SIG-M5 treated with dmso at 0.1 percent for 504 hours (cell line): ENCODE results near the gene TM9SF1.
A peak's percentile ranks its signal among the peaks of the same experiment; 100 is the strongest.

ENCODE experiments used
- DNase-seq: peaks from one replicate; lab custom pipeline; 2025; ENCODE audit not compliant: unreplicated experiment; lab: John Stamatoyannopoulos, UW

TM9SF1 gene

GRCh38 chr14:24198814-24199524, 3.7 kb upstream of the TM9SF1 start:
- no peak for DNase-seq

DNA sequence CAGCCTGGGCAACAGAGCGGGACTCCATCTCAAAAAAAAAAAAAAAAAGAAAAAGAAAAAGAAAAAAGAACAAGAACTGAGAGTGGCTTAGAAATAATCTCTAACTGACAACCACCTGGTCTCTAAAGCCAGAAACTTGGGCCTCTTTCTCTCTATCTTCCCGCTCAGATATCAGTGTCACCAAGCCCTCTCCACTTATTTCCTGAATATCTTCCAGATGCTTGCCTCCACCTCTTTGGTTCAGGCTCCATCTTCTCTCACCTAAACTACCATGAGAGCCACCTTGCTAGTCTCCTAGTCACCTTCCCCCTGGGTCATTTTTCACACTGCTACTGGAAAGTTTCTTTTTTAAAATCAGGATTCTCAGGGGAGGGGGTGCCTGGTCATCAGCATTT, 1.8 kb upstream of the TM9SF1 start:
- DNase-seq, result no peak

- DNase-seq, result peak; percentile 42
These were observed 1.1 kb upstream of the TM9SF1 start for GRCh38 chr14:24196071-24197055.

GRCh38 chr14:24194873-24195185, 412 bp downstream of the TM9SF1 start:
- DNase-seq, result no peak

DNA sequence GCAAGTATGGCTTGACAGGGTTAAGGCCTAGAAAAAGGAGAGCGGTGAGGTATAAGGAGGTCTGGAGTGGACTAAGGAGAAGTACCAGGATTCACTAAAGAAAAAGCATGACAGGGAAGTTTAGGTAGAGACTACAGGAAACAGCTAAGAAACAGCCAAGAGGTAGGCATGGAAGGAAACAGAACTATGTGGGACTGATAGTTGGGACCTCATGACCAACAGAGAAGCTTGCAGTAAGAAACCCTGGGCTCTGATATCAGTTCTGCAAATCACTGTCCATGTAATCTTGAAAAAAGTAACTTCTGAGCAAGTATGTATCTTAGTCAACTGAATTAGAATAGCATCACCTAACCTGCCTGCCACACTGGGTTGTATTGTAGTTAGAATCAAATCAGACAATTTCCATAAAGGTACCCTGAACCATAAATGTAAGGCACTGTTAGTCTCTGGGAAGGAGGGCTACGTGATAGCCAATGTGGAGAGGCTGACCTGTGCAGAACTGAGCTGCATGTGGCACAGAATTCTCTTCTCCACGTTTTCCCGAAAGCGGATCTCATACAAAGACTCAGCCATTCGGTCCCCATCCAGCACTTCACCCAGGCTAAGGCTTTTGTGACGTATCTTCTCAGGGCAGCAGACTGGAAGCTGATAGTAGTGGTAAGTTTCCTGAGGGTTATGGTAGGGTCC, 912 bp downstream of the TM9SF1 start:
- DNase-seq, result no peak

DNA sequence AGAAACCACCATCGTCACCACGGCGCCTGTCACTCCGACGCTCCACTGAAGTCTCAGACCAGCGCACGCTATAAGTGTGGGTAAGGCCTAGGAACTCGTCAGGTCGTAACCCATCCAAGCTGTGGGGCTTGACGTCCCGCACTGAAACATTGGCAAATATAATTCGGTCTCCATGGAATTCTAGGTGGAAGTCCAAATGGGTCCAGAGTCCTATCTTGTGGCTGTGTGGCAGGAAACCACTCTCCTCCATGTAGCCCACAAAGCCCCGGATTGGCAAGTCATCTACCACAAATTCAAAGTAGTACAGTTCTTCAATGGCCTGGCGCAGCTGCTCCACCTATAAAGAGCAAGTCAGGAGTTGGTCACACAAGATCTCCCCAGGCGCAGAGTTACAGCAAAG, 2.3 kb downstream of the TM9SF1 start:
- no peak for DNase-seq

- no peak for DNase-seq
These were observed 4.8 kb downstream of the TM9SF1 start for GRCh38 chr14:24190416-24190815.

DNA sequence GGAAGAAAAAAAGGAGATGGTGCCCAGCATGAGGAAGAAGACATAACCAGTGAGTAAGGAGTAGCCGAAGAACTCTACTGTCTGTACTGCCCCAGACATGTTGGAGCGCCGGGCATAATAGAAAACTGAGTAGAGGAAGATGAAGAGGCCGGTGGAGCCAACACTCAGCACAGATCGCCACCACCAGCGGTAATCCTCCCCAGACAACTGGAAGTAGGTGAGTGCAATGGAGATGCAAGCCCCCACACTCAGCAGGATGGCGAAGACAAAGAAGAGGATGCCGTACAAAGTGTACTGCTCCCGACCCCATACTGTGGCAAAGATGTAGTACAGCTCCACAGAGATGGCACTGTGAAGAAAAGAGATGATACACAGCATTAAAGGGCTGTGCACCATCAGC, 5.8 kb downstream of the TM9SF1 start:
- no peak for DNase-seq

GRCh38 chr14:24189059-24189375, 6.2 kb downstream of the TM9SF1 start:
- no peak for DNase-seq

- DNase-seq, result peak; percentile 97
These were observed 6.8 kb downstream of the TM9SF1 start, which contains the start of gene IPO4 for GRCh38 chr14:24188251-24189058. Gene IPO4 (minus strand): TSS chr14:24188816. CDS start chr14:24188787, 29 bp downstream.

GRCh38 chr14:24187539-24187915, 7.7 kb downstream of the TM9SF1 start:
- DNase-seq, result no peak

GRCh38 chr14:24186831-24187538, 8.3 kb downstream of the TM9SF1 start:
- DNase-seq, result no peak

DNA sequence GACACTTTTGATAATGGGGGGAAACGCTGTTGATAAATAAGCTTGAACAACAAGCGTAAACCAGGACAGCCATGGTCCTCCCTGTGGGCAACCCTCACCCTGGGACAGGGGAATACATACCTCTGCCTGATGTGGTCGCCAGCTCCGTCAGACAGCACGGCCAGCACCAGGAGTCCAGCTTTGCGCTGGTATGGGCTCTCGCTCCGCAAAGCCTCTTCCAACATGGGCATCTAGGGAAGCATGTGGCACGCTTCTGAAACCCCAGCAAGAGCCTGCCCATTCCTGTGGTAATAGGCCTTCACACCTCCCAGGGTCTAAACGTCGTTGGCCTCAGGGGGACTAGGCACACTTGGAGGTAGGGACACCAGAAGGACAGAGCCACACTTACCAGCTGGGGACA, 9.5 kb downstream of the TM9SF1 start:
- DNase-seq, result no peak

DNA sequence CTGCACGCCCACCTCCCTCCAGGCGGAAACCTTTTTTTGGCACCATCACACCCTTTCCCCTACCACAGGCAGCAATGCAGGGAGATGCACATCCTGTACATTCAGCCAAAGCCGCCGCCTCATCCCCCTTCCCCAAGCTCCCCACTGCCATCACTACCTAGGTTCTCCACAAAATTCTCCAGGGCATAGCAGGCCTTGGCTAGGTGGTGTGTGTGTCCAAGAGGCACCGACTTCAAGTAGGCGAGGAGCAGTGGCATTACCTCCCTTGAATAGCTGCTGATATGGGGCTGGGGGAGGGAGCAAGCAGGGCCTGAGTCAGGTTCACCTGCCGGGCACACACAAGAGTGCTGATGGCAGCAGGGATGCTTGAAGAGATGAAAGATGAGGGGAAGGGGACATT, 10.2 kb downstream of the TM9SF1 start:
- no peak for DNase-seq

DNA sequence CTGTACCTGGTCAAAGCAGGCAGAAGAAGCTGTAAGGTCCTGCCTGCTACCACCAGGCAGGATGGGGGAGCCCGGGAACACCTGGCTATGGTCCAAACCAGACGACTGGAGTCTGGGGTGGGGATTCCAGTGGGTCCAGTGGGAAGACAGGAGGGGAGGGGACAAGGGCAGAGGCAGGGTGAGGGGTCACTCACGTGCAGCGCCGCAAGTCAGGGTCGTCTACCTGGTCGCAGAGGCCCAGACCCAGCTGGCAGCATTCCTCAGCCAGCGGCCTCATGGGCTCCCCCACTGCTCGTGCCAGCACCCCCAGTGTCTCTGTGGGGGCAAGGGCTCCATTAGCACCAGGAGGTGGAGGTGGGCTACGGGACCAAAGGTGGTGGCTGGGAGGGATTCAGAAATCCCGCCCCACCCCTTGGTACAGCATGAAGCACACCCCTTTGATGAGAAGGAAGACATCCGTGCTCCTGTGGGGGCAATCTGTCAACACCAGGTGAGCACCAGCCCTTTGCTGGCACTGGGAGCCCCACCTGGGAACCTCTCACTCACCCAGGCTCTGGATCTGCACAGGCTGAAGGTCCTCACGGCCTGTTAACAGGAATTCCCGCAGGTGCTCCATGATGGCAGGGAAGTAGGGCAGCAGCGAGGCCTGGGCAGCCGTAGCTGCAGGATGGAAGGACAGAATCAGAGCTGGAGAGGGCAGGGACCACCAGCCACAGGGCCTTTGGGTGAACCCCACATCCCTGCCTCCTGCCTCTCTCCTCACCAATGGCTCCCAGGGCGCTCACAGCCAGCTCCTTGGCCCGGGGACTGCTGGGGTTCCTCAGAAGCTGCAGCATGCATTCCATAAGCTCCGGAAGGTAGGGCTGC, 10.9 kb downstream of the TM9SF1 start:
- no peak for DNase-seq

DNA sequence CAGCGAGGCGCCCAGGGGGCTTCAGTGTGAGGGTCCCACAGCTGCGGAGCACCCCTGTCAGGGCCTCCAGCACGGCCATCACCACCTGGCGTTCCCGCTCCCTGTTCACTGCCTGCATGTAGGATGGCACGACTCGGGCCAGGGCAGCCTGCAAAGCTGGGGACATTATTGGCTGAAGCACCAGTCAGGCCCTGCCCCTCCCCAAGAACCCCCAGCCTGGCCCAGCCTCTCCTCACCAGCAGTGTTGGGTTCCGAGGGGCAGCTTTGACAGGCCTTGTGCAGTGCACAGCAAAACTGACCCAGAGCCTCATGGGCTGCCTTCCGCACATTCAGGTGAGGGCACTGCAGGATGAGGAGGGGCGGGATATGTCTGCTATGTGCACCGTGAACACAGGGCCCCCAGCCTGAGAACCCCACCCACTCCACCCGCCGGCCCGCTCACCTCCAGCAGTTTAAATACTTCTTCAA, 12.2 kb downstream of the TM9SF1 start:
- no peak for DNase-seq

GRCh38 chr14:24182110-24182882, 12.9 kb downstream of the TM9SF1 start:
- no peak for DNase-seq

DNA sequence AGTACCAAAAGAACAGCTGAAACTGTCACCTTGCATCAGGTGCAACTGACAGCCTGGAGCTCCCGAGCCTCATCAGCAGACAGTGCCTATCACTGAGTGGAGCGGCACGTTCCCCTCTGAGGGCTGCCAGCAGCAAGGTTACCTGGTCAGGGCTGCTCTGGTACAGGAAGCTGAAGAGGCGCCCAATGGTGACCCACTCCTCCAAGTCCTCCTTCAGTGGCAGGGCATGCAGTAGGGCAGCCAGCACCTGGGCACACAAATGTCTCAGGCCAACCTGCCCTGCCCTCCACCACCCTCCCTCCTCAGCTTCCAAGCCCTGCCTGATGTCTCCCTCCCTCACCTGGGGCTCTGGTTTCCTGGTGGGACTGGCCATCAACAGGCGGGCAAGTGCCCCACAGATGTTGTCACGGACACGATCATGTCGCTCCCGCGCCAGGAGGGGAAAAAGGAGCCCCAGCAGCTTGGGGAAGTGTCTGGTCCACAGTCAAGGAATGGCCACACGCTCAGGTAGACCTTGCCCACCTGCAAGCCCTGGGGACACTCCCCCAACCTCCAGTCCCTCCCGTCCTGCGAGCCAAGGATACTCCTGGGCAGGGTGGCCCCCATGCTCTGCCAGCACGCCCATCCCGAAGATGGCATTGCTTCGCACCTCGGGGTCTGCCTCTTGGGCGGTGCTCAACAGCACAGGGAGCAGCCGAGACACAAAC, 13.7 kb downstream of the TM9SF1 start:
- no peak for DNase-seq
